Loucy (cell line): ENCODE data around the gene BCAS3.

ENCODE experiments used
- CTCF ChIP-seq: fragments of 200-600 bp; sonication (generic); conservative IDR thresholded peaks from 2 replicates; pipeline ENCODE4 v1.5.1; 2014; ENCODE audit warnings: mild to moderate bottlenecking, antibody characterized with exemption, low read length
- EZH2phosphoT487 ChIP-seq: fragments of 200-600 bp; IDR thresholded peaks from 2 replicates; pipeline ENCODE4 v1.6.1; 2018; ENCODE audit warnings: antibody characterized with exemption, mild to moderate bottlenecking, moderate library complexity, borderline replicate concordance

GRCh38 chr17:60659156-60659555, 18.5 kb upstream of the BCAS3 start:
- TF ChIP-seq CTCF (no peak), EZH2phosphoT487 (no peak)
